Stimulated activated CD4-positive, alpha-beta T cell treated with anti-CD3 and anti-CD28 coated beads, Interleukin-4, amount 100 ng/mL, for 48 hours (primary cell): ENCODE measurements around the gene DR1.

Experiments
- DNase-seq, 2 donors: peaks; one replicate each; pipeline ENCODE4 v3.0.0-alpha.2; 2020; ENCODE audit warnings: low read depth in 2 of 2

Gene DR1

DNA sequence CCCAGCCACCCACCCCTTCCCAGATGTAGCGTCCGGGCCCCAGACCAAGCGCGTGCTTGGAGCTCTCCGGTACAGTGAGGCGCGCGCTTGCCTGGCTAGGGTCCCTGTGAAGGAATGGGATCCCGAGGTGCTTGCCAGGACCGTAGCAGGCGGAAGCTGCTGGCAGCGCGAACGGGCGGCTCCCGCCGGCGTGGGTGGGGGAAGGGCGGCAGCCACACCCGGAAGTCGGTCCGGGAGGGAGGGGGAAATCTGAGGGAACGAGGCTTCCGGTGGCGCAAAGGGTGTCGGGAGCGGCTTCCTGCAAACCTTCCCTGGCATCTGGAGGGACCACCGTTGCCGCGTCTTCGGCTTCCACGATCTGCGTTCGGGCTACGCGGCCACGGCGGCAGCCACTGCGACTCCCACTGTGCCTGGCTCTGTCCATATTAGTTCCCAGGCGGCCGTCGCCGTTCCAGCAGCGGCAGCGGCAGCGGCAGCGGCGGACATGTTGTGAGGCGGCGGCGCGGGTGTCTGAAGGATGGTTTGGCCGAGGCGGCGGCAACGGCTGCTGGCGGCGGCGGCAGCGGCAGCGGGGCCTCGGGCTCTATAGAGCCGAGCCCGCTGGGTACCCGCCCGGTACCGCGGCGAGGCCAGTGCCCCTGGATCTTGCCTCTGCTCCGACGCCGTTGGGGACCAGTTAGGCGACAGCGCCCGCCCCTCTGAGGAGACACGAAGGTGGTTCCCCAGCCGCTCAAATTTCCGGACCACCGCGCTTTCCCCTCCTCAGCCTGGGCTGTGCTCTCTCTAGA lies at the start of gene DR1:
TSS of gene DR1 (plus strand) at position 275 of the 788 bp plus-strand sequence. CDS start 739 bp downstream, outside the sequence.
- DNase-seq, result peak; percentile 88 to 92

DNA sequence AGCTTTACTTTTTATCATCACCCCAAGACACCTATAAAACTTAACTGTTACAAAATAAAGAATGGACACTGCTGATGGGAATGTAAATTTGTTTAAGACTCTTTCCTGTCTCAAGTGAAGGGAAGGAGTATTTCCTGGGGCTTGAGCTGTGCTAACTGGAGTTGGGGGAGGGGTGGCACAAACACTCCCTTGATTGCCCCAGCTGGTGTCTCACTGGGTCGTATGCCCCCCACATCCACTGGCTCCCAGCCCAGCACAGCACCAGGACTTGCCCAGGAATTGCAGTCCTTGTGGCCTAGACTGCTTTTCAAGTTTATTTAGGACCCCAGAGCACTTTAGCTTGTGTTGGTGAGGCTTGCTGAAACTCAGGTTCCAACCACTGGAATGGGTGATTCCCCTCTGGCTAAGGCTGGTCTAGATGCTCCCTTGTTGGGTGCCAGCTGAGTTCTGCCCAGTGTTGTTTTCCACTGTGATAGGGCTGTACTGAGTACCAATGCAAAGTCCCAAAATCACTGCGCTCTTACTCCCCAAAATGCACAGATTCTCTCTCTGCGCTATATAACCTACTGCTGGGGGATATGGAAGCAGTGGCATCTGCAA lies 49.1 kb upstream of the DR1 start:
- DNase-seq, result no peak

DNA sequence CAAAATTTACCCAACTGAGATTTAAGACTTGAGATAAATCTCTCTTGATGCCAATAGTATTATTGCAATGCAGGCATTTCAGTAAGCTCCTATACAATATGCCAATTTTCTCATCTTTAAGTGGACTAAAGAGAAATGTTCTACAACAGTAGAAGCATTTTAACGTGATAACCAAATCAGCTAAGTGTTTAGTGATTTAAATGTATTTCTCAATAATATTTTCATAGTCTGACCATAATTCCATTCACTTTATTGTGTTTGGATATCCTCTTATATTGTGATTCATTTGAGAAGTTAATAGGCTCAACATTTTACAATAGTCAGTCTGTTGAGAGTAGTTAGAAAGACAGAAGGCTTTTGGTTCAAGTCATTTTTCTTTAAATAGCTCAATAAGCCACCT lies 44.6 kb upstream of the DR1 start:
- DNase-seq, result no peak

DNA sequence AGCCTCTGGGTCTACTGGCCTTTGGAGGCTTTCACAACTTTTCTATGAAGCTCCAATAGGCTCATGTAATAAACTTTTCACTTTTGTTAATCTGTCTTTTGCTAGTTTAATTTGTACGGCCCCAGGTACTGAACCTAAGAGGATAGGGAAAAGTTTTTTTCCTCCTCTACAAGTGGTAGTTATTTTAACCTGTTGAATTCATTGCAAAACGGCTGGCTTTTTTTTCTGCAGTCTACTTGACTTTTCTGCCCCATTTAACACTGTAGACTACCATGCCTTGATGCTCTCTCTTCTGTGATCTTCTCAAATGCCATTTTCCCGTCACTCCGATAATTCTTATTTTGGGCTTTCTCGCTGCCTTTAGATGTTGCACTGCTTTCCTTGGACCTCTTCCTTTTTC lies 43.6 kb upstream of the DR1 start:
- no peak for DNase-seq

DNA sequence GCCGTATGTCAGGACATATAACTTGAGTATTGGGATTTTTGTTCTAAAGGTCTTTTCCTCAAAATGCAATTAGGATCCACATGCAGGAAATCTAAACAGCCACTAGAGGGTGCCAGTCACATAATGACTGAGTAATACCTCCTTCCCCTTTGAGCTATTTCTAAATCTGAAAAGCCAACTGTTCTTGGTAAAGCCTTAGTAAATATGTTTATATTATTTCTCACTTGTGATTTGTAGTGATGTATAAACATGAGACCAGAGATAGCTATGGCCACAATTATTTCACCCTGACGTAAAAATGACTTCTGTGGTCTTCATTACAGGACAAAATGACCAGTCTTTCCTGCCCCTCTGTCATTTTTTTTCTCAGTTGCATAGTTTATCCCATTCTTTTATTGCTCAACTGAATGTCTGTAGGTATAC lies 41.0 kb upstream of the DR1 start:
- DNase-seq, result peak; percentile 4 to 16

DNA sequence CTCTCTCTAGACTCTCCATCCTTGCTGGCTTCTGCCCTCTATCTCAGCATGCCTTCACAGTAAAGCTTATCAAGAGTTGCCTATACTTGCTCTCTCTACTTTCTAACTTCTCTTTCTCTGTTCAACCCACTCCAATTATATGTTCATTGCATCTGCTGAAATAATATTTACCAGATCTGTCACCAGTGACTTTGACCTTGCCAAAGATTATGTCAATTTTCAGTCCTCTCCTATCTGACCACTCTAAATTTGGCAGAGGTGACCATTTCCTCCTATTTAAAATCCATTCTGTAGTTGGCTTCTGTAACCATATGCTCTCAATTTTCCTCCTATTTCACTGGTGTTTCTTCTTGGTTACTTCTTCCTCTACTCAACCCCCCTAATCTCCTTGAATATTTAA lies 38.8 kb upstream of the DR1 start:
- DNase-seq, result no peak

DNA sequence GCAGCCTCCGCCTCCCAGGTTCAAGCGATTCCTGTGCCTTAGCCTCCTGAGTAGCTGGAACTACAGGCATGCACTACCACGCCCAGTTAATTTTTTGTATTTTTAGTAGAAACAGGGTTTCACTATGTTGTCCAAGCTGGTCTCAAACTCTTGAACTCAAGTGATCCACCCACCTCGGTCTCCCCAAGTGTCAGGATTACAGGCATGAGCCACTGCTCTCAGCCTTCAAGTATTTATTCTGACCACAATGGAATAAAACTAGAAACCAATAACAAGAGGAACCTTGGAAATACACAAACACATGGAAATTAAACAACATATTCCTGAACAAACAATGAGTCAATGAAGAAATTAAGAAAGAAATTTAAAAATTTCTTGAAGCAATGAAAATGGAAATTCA lies 32.7 kb upstream of the DR1 start:
- DNase-seq, result no peak

DNA sequence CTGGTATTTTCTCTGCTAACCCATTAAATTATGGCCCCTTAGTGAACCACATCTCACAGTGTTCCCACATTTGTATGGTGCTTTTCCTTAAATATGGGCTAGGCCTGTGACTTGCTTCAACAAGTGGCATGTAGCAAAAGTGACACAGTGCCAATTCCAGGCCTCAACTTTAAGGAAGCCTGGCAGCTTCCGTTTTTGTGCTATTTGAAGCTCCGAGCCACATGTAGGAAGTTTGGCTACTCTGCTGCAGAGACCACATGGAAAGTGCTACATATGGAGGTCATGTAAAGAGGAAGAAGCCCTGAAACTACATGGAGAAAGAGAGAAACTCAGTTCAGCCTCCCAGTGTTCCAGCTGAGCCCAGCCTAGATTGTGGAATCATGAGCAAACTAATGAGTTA lies 28.5 kb upstream of the DR1 start:
- DNase-seq, result no peak

DNA sequence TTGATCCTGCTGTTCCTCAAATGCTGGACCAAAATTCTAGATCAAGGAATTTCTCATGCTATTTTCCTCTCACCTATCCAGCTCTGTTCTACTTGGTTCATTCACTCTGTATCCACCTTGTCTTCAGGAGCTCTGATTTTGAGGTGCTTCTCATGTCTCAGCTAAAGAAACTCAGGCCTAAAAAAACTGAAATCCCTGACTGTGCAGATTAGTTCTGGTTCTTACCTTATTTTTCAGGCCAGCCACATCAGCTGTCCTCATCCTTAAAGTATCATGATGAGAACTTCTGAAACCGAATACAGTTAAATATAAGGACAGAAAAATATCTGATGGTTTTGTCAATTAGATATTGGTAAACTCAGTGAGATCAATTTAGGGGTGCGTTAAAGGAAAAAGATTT lies 27.8 kb upstream of the DR1 start:
- no peak for DNase-seq

DNA sequence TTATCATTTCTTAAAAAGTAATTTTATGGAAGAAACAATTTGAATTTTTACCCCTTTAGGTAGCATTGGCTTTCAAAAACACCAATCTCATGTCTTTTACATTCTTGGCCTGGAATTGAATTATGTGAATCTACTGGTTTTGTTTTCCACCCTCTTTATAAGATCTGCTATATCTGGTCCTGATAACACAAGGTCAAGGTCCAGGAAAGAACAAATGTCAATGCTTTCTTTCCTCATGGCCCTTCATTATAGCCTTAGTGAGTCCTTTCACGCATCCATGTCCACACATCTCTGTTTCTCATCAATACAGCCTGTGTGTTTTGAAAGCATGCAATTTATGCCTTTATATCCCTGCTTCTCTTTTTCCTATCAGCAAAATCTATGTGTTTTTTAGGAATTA lies 24.0 kb upstream of the DR1 start:
- DNase-seq, result no peak

DNA sequence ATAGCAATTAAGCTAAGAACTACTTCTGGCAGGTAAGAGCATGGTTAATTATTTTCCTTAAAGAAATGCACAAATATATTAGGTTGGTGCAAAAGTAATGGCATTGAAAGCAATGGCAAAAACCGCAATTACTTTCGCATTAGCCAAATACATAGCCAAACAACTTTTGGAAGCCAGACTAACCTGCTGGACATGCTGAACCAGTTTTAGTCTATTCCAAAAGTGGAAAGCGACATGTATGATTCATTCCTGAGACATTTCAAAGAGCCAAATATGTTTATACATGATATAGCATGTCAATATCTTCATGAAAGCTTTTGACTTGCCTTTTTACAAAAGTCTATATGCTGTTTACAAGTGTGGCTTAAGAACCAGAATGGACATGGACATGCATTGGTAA lies 23.4 kb upstream of the DR1 start:
- DNase-seq, result no peak

DNA sequence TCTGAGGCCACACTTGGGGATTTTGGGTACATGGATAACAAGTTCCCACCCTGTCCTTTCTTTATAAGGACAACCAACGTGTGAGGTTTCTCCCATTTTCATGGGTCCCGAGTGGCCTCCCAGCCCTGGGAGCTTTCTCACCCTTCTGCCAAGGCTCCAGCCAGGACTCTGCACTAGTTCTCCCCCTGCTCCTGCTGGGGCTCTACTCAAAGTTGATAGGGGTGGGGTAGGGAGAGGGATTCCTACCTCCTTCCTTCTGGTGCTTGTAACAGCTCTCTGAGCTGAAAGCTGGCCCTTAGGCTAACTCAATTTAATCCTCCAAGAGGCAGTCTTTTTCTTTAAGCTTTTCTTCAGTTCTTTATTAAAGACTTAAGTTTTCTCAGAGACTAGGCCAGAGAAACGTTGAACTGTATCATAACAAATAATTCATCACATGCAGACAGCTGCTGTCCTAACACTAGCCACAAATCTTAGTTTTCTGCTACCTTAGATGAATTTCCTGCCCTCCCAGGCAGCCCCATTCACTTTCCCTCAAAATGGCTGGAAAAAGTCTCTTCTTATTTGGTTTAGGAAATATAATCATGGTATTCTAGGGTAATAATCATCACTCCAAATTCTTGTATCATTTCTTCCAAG lies 22.4 kb upstream of the DR1 start:
- DNase-seq, result no peak

DNA sequence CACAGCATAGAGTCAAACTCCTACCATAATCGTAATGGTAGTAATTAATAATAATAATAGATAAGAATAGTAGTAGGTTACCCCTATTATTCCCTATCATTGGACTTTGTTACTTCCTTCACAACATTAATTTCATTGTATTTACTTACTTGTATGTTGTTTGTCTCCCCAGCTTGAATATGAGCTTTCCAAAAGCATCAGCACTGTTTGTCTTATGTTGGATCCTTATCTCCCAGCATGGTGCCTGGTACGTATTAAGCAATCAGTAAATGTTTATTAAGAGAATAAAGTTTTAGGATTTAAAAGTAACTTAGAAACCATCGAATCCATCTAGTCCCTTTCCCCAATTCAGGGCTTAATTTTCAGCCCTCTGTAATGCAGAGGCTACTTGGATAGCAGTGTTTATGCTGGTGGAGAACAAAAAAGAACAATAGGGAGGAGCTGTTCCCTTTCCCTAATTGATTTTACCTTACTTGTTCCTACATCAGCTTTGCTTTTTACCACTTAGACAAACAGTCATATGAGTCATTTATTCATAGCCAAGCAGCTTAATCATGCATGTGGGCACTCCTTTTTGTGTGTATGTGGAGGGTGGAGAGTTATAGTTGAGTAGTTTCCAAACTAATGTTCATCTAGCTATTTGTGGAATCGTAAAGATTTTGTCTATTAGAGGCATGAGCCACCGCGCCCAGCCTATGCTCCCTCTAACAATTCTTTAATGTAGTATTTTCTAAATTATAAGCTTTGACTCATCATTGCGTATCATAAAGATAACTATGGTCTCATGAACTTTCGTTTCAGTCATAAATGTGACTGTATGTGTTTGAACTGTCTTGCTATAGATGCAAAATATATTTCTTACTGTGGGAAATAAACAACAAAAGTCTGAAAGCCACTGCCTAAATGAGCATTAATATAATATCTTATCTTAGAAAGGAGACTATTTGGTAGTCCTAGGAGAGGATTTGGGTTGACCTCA lies 20.9 kb upstream of the DR1 start:
- no peak for DNase-seq

DNA sequence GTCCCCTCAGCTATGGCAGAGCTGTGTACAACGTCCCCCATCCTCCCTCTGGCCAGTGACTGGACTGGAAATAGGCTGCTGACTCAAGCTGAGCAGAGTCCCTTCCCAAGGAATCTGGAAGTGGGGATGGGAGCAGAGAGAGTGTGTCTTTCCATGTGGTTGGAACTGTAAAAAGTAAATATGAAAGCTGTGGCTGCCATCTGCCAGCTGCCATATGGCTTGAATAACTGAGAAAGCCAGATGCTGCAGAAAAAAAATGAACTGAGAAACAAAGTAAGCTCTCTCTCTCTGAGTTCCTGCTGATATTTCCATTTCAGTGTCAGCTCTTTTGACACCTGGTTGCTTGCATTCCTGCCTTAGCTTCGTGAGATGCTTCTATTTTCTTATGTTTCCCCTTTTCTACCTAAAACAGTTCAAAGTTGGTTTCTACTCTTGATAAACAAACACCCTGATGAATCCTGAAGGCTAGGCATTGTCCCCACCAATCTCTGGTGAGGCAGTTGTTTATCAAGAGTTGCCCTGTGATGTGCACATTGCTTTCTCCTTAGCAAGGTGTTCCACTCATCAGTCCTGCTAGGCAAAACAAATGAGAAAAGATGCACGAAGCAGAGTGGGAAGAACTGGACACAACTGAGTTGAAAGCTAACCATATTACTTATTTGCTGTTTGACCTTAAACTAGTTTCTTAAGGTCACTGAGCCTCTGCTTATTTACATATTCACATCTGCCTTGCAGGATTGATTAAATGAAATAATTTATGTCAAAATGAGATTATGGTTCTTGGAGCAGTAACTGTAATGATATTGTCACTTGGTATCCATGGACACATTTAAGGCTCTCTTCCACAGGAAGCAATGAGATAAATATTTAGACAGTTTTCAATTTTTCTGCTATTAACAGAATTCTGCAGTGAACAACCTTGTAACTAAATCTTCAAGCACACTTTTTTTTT lies 16.6 kb upstream of the DR1 start:
- DNase-seq, result no peak

DNA sequence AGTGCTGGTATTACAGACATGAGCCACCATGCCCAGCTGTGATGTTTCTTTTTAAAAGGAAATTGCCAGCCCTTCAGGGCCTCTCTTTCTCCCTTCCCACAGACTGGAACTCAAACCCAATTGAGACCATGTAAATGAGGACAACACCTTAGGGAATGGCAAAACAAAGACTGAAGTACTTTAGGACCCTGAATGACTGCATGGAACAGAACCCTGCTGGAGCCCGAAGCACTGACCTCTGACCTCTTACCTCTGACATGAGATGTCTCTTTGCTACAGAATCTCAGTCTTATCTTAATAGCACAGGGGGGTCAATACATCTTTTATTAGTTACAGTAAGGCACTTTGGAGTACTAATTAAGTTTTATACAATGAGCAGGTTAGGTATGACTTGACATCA lies 15.5 kb upstream of the DR1 start:
- DNase-seq, result no peak

DNA sequence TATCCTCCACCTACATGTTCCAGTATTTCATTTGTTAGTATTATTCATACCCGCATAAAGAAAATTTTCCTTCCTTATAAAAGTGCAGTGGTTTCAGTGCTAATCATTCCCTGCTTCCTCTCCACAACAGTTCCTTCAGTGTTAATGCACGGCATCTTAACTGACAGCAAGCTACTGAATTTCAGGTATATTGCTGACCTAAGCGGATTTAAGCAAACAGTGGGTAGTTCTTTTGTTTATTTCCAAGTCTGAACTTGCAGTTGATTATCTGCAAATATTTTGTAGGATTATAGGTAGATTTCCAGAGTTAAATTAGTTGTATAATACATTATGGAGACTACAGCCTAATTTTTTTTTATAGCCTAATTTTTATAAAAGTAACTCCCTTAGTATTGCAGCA lies 15.1 kb upstream of the DR1 start:
- DNase-seq, result no peak

DNA sequence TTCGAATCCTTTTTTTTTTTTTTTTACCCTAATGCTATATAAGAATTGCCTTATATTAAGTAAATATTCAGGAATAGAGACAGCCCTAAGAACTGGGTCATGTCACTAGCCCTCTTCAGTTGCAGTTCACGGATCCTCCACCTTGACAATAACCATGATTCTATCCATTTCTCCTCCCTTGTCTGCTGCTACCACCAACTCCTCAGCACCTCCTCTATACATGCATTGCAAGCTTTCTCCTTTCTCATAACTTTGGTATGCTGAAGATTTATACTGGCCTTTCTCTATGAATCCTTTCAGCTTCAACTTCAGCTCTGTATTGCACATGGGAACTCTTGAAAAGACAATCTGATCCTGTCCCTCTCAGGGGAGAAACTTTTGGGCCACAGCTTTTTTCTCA lies 14.3 kb upstream of the DR1 start:
- DNase-seq, result no peak

DNA sequence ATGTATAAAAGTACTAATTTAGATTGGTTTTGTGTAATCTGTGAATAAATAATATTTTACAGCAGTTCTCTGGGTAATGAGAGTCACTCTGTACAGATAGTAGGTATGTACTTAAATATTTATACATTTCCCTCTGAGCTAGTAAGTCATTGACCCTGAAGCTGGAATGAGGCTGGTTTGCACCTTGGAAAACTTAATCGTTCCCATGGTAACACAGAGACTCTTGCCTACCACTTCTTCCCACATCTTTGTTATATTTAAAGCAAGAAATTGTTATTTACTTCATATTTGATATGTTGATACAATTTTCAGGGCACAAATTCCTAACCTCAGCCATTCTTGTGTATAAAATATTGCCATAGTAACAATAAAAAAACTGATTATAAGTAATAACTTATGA lies 13.3 kb upstream of the DR1 start:
- DNase-seq, result no peak

DNA sequence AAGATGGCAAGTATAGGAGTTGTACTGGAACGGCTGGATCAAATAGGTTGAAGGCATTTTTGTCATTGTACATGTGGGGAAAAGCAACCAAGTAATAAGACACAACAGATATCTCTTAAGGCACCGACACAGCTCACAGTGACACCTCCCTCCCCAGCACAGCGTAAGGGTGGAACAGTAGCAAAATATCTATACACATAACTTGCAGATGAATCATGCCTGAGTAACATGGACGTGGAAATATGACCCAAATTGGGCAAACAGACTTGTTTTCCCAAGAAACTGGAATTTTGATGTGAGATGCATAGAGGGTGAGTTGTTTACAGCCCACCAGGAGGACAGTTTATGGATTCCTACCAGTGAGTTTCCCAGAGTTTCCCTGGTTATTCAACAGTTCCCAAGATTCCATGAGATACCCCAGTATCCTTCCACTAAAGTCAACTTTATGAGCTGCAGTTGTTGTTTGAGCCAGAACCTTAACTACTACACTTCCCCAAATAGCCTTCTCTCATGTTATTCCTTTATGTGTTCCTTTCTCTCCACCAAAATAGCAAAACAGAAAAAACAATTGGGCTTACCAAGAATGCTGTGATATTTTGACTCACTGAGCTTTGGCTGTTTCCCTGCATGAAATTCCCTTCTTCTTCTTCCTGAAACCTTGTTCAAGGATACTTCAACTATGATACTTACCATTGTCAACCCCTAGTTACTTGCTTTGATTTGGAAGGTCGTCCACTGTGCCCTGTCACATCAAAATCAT lies 7.1 kb upstream of the DR1 start:
- DNase-seq, result no peak

DNA sequence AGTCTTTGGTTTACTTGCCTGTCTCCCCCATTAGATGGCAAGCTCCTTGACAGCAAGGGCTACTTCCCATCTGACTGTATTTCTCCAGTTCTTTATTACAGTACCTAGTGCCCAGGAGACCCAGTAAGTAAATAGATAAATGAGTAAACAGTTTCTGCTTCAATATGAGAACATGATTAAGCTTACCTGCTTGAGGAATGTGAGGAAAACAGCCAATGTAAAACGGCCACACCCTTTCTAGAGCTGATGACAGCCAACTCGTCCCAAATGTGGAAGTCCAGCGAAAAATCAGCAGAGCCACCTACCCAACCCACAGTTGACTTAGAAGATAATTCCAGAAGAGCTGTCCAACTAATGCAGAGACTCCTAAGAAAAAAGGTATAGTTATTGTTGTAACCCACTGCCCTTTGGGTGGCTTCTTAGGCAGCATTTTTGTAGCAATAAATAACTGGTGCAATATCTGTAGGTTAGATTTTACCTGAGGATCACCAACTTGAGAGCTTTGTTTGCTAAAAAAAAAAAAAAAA lies 6.5 kb upstream of the DR1 start:
- DNase-seq, result no peak
